OCI-LY7 (cell line): ENCODE results near the gene NT5C3A.

Source experiments
- EZH2phosphoT487 ChIP-seq: fragments of 200-600 bp; sonication (generic); IDR thresholded peaks from 2 replicates; pipeline ENCODE4 v1.6.1; 2018; ENCODE audit warnings: low read depth, borderline replicate concordance, mild to moderate bottlenecking, mixed run types, antibody characterized with exemption, low read length, moderate library complexity, mixed read lengths
- TF ChIP-seq, protein P1 (sequence below): fragments of 200-600 bp; sonication (generic); conservative IDR thresholded peaks from 2 replicates; pipeline ENCODE4 v1.5.1; 2014; ENCODE audit warnings: mild to moderate bottlenecking, antibody characterized with exemption, low read length, moderate library complexity, mixed read lengths

DNA sequence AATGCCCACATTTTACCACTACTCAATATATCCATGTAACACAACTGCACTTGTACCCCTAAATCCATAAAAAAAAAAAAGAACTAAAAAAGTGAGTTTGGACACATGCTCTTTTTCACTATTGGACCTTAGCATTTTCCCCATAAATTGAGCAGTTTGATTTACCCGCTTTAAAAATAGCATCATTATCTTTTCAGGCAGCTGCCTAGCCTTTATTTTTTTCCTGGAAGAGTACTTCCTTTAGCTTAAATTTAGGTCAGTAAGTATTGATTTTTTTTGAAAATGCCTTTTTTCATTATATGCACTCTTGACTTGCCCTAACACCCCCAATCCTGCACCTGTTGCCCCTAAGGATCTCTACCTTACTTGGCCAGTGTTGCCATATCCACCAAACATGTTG lies 5.3 kb upstream of the NT5C3A start:
- no peak for TF ChIP-seq EZH2phosphoT487
- TF ChIP-seq, protein P1, sequence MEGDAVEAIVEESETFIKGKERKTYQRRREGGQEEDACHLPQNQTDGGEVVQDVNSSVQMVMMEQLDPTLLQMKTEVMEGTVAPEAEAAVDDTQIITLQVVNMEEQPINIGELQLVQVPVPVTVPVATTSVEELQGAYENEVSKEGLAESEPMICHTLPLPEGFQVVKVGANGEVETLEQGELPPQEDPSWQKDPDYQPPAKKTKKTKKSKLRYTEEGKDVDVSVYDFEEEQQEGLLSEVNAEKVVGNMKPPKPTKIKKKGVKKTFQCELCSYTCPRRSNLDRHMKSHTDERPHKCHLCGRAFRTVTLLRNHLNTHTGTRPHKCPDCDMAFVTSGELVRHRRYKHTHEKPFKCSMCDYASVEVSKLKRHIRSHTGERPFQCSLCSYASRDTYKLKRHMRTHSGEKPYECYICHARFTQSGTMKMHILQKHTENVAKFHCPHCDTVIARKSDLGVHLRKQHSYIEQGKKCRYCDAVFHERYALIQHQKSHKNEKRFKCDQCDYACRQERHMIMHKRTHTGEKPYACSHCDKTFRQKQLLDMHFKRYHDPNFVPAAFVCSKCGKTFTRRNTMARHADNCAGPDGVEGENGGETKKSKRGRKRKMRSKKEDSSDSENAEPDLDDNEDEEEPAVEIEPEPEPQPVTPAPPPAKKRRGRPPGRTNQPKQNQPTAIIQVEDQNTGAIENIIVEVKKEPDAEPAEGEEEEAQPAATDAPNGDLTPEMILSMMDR: no peak
